Measurements from ENCODE around the gene WFIKKN1. TPM values are rescaled to one million over a fixed set of nuclear protein-coding genes. Genes with fewer than 3 reads are reported as not detected.

The WFIKKN1 gene
- total and polyA plus RNA-seq, 12 donors: 0.11 to 0.95 (median 0.32) TPM

- DNase-seq (no peak), ATAC-seq (no peak)
- intact Hi-C loops (cut with DNase I): no loop called here
- 86 to 89% methylated on average over 10 of the region's 10 CpGs for WGBS, 2 donors
- Histone ChIP-seq H3K4me3 (no peak overlapping the region), H3K36me3 (no peaks in the 10 kb centered on the region), H3K27me3 (no peaks in the 10 kb centered on the region), H3K27ac (no peak overlapping the region), H3K9me3 (peaks cover 0 to 6% (median 0%) of the 10 kb centered on the region in 11 donors), H3K4me1 (peaks cover 0 to 6% (median 0%) of the 10 kb centered on the region in 9 donors)
- no peak for TF ChIP-seq CTCF (IDR thresholded peaks at IDR 0.05)
Measured at GRCh38 chr16:608019-608418, 22.8 kb upstream of the WFIKKN1 start.

- peaks cover 0 to 6% (median 0%) of the 10 kb centered on the region in 11 donors for H3K9me3 ChIP-seq
- no peaks in the 10 kb centered on the region for H3K36me3 ChIP-seq
- no peak overlapping the region for H3K27ac ChIP-seq
- no peak for ATAC-seq
- WGBS, 2 donors: 87 to 90% methylated on average over 13 of the region's 13 CpGs
- no peaks in the 10 kb centered on the region for H3K27me3 ChIP-seq
- H3K4me1 ChIP-seq: peaks cover 0 to 6% (median 0%) of the 10 kb centered on the region in 9 donors
- DNase-seq: no peak
- H3K4me3 ChIP-seq: no peak overlapping the region
- no peak for TF ChIP-seq CTCF (IDR thresholded peaks at IDR 0.05)
- intact Hi-C loops (cut with DNase I): no loop called here
Measured at GRCh38 chr16:609316-609715, 21.5 kb upstream of the WFIKKN1 start.

GRCh38 chr16:609984-610383 is 20.8 kb upstream of the WFIKKN1 start:
- DNase-seq (no peak), ATAC-seq (peak in 2 of 8 donors; percentile 31 to 49)
- H3K27ac ChIP-seq: no peak overlapping the region
- 91 to 92% methylated on average over 14 of the region's 14 CpGs for WGBS, 2 donors
- no peaks in the 10 kb centered on the region for H3K27me3 ChIP-seq
- H3K4me3 ChIP-seq: no peak overlapping the region
- H3K9me3 ChIP-seq: peaks cover 0 to 5% (median 0%) of the 10 kb centered on the region in 11 donors
- H3K36me3 ChIP-seq: no peaks in the 10 kb centered on the region
- peaks cover 0 to 6% (median 0%) of the 10 kb centered on the region in 9 donors for H3K4me1 ChIP-seq
- intact Hi-C loops (cut with DNase I): no loop called here
- no peak for TF ChIP-seq CTCF (IDR thresholded peaks at IDR 0.05)

GRCh38 chr16:610513-611381 is 20.0 kb upstream of the WFIKKN1 start:
- no peak overlapping the region for H3K27ac ChIP-seq
- H3K4me1 ChIP-seq: peaks cover 0 to 6% (median 0%) of the 10 kb centered on the region in 9 donors
- no peak overlapping the region for H3K4me3 ChIP-seq
- intact Hi-C loops (cut with DNase I): no loop called here
- peak; percentile 52 to 80 (median 72) for TF ChIP-seq CTCF (IDR thresholded peaks at IDR 0.05)
- H3K27me3 ChIP-seq: no peaks in the 10 kb centered on the region
- H3K9me3 ChIP-seq: no peaks in the 10 kb centered on the region
- 68 to 78% methylated on average over 28 of the region's 28 CpGs for WGBS, 2 donors
- no peaks in the 10 kb centered on the region for H3K36me3 ChIP-seq
- DNase-seq (no peak), ATAC-seq (peak; percentile 51 to 88 (median 76))
